Activated CD4-positive, alpha-beta T cell treated with anti-CD3 and anti-CD28 coated beads, Interleukin-2, amount 50 U/mL, for 16 hours (primary cell): ENCODE data around the gene TJAP1.

Experiments used
- DNase-seq: peaks from one replicate; pipeline ENCODE4 v3.0.0-alpha.2; 2020

TJAP1 gene

DNA sequence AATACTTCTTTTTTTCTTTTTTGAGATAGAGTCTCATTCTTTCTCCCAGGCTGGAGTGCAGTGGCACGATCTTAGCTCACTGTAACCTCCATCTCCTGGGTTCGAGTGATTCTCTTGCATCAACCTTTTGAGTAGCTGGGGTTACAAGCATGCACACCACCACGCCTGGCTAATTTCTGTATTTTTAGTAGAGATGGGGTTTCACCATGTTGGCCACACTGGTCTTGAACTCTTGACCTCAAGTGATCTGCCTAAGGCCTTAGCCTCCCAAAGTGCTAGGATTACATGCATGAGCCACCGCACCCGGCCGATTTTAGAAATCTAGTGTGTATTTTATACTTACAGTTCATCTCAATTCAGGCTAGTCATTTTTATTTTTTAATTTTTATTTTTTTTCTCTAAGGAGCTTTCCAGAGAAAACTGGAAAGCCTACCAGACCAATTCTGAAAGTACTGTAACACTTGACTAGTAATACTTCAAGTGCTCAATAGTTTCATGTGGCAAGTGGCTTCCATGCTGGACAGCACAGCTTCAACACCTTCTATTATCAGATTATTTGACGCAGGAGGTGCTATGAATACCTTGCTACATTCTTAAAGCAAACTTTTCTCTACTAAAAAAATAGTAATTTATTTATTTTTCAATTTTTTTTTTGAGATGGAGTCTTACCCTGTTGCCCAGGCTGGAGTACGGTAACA lies 64.6 kb downstream of the TJAP1 start:
- DNase-seq, result no peak

DNA sequence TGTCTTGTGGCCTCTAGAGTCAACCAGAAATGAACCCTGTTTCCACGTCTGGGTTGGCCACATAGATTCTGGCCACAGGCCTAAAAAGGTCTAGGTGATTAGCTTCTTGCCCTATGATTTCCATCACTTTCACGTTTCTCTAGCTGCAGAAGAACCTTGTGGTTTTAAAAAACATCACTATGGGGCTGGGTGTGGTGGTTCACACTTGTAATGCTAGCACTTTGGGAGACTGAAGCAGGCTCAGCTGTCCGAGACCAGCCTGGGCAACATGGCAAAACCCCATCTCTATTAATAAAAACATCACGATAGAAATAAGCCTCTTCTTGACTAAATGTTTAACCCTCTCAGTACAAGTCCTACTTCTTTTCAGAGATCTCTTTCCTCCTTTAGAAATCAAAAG lies 67.1 kb downstream of the TJAP1 start:
- no peak for DNase-seq

DNA sequence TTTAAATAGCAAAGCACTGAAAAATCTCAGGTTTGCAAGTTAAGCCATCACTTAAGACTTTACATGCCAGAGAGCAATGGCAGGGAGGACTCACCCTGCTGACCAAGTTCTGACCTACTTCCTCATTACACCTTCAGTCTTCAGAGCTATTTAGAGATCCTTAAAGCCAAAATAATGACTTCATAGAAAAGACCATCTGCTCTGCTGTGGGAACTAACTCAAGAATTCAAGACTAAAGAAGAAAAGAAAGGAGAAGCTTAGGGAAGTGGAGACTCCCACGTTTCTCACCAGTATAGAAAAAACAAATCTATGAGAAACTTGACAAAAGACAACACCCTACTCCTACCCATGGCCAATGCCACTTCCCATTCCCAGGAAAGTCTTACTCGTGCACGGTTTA lies 69.9 kb downstream of the TJAP1 start:
- no peak for DNase-seq
